A549 (cell line): ENCODE results near the gene LRRC61. TPM values are rescaled to one million over a fixed set of nuclear protein-coding genes. Genes with fewer than 3 reads are reported as not detected.

Source experiments
- ATAC-seq, 2 experiments: fragments of 200-7000 bp in 1 of 2; fragments of >200 bp in 1 of 2; cut with Nextera tagmentation in 1 of 2; cut with Tn5 transposase in 1 of 2; 3 replicates each; pipeline versions ENCODE4 v1.8.0 to v1.9.1; 2018 to 2020; ENCODE audit warnings: mild to moderate bottlenecking in 1 of 2, moderate library complexity in 1 of 2
- CTCF ChIA-PET: fragments of 300-600 bp; sonication (Branson Sonifier 250); formaldehyde crosslinking; extraction: SDS; loops from one replicate; lab custom pipeline; 2021; ENCODE audit warnings: antibody characterized with exemption, inconsistent platforms; lab: Yijun Ruan, JAX
- POLR2A ChIA-PET: fragments of 350-600 bp; formaldehyde crosslinking; extraction: SDS; loops from one replicate; lab custom pipeline; 2021; ENCODE audit warnings: antibody characterized with exemption, inconsistent platforms; lab: Yijun Ruan, JAX
- DNase-seq, 2 experiments: peaks; one replicate each; pipeline versions ENCODE4 v3.0.0 to v3.0.0-alpha.2; 2011 to 2016; ENCODE audit warnings: low read depth in 1 of 2, low spot score in 1 of 2
- FAIRE-seq: peaks from 2 replicates; lab custom pipeline; 2011; peaks lifted over from hg19 to GRCh38; lab: Jason Lieb, UNC
- H3K27ac ChIP-seq, 2 experiments: fragments of >200 bp; sonication (Bioruptor Twin); formaldehyde crosslinking; 3 replicates each; pipeline ENCODE4 v1.5.1; 2016 to 2017
- H3K4me1 ChIP-seq: fragments of >200 bp; sonication (Bioruptor Twin); formaldehyde crosslinking; 3 replicates; pipeline ENCODE4 v1.6.1; 2016
- H3K4me2 ChIP-seq: fragments of >200 bp; sonication (Bioruptor Twin); formaldehyde crosslinking; 3 replicates; pipeline ENCODE4 v1.6.1; 2016
- H3K4me3 ChIP-seq: fragments of >200 bp; sonication (Bioruptor Twin); formaldehyde crosslinking; 3 replicates; pipeline ENCODE4 v1.5.1; 2016
- H3K9me3 ChIP-seq: fragments of >200 bp; sonication (Bioruptor Twin); formaldehyde crosslinking; 3 replicates; pipeline ENCODE4 v1.6.1; 2016
- BHLHE40 ChIP-seq: IDR thresholded peaks from 2 replicates; pipeline ENCODE4 v1.6.1; 2012; ENCODE audit warnings: low read depth, low read length, inconsistent platforms
- CHD4 ChIP-seq: fragments of 200-600 bp; sonication (generic); IDR thresholded peaks from 2 replicates; pipeline ENCODE4 v1.6.1; 2016; ENCODE audit warnings: antibody characterized with exemption, mild to moderate bottlenecking, borderline replicate concordance
- EHF ChIP-seq: fragments of 250-450 bp; sonication (Bioruptor Pico); IDR thresholded peaks from 2 replicates; pipeline ENCODE4 v1.5.0; 2020; ENCODE audit warnings: mild to moderate bottlenecking
- EHMT2 ChIP-seq: fragments of 200-600 bp; sonication (generic); IDR thresholded peaks from 2 replicates; pipeline ENCODE4 v1.6.1; 2016; ENCODE audit warnings: antibody characterized with exemption, low read depth, mild to moderate bottlenecking, moderate library complexity
- EP300 ChIP-seq, 2 experiments: fragments of >200 bp; sonication (Bioruptor Twin); formaldehyde crosslinking; IDR thresholded peaks; 2 replicates in 1 of 2; 3 replicates in 1 of 2; pipeline ENCODE4 v1.6.1; 2016 to 2017
- FOSL2 ChIP-seq, 2 experiments: fragments of 450-650 bp in 1 of 2; fragments of >200 bp in 1 of 2; sonication (Bioruptor Twin) in 1 of 2; formaldehyde crosslinking; IDR thresholded peaks; 2 replicates each; pipeline versions ENCODE4 v1.5.0 to v1.6.1; 2016 to 2020; ENCODE audit warnings: mild to moderate bottlenecking in 1 of 2, moderate library complexity in 1 of 2
- FOXS1 ChIP-seq: fragments of 250-450 bp; sonication (Bioruptor Pico); IDR thresholded peaks from 2 replicates; pipeline ENCODE4 v1.5.0; 2020; ENCODE audit warnings: mild to moderate bottlenecking, moderate library complexity
- HEYL ChIP-seq: fragments of 250-450 bp; sonication (Bioruptor Pico); IDR thresholded peaks from 2 replicates; pipeline ENCODE4 v1.8.0; 2021; ENCODE audit warnings: mild to moderate bottlenecking, moderate library complexity
- HOXB13 ChIP-seq: fragments of 250-450 bp; sonication (Bioruptor Pico); IDR thresholded peaks from 2 replicates; pipeline ENCODE4 v1.5.0; 2020; ENCODE audit warnings: low read depth, mild to moderate bottlenecking, moderate library complexity
- JUN ChIP-seq, 2 experiments: fragments of >200 bp; sonication (Bioruptor Twin); formaldehyde crosslinking; IDR thresholded peaks; 2 replicates in 1 of 2; 3 replicates in 1 of 2; pipeline ENCODE4 v1.6.1; 2016 to 2017
- KDM1A ChIP-seq: fragments of 200-600 bp; sonication (generic); IDR thresholded peaks from 2 replicates; pipeline ENCODE4 v1.6.1; 2016; ENCODE audit warnings: low read depth, mild to moderate bottlenecking
- MAZ ChIP-seq: fragments of 150-350 bp; IDR thresholded peaks from 2 replicates; pipeline ENCODE4 v1.6.1; 2014; ENCODE audit warnings: antibody characterized with exemption, low read depth, low read length, borderline replicate concordance
- PHF8 ChIP-seq: fragments of 200-600 bp; sonication (generic); IDR thresholded peaks from 2 replicates; pipeline ENCODE4 v1.6.1; 2016; ENCODE audit warnings: low read depth, mild to moderate bottlenecking, antibody characterized with exemption, moderate library complexity, borderline replicate concordance
- POLR2AphosphoS2 ChIP-seq: conservative IDR thresholded peaks from 2 replicates; pipeline ENCODE4 v1.6.1; 2012; ENCODE audit warnings: low read length, improper control_type of control experiment, inconsistent platforms
- RFX5 ChIP-seq: fragments of 450-650 bp; IDR thresholded peaks from 2 replicates; pipeline ENCODE4 v1.7.1; 2014; ENCODE audit warnings: antibody characterized with exemption, mild to moderate bottlenecking, moderate library complexity
- RNF2 ChIP-seq: fragments of 200-600 bp; sonication (generic); IDR thresholded peaks from 2 replicates; pipeline ENCODE4 v1.6.1; 2016; ENCODE audit warnings: low read depth, mild to moderate bottlenecking, antibody characterized with exemption, moderate library complexity, borderline replicate concordance
- ZC3H11A ChIP-seq: fragments of 450-650 bp; IDR thresholded peaks from 2 replicates; pipeline ENCODE4 v1.6.1; 2014; ENCODE audit warnings: antibody characterized with exemption, mild to moderate bottlenecking
- WGBS: methylation state at CpG from one replicate; pipeline ENCODE4 v1.1.6; 2017; ENCODE audit errors: missing lambda C conversion rate; 5-methylcytosine and 5-hydroxymethylcytosine counted together
- polyA plus RNA-seq, 4 experiments: library from polyadenylated mRNA; depleted of rRNA in 3 of 4; stranded (reverse); fragments of >200 nt; fragmentation: RNase III in 1 of 4; extraction: RNeasy Plus Mini Kit Qiagen cat#74134 plus additional on column Dnase treatment in 1 of 4; gene quantifications; 2 replicates in 3 of 4; 3 replicates in 1 of 4; pipeline ENCODE4 v1.2.3, GENCODE V29; 2011 to 2017
- TF ChIP-seq, protein P1 (sequence below): fragments of >200 bp; sonication (Bioruptor Twin); formaldehyde crosslinking; IDR thresholded peaks from 2 replicates; pipeline ENCODE4 v1.6.1; 2016
- TF ChIP-seq, protein P2 (sequence below): fragments of 250-450 bp; sonication (Bioruptor Pico); IDR thresholded peaks from 2 replicates; pipeline ENCODE4 v1.5.0; 2020; ENCODE audit warnings: low read depth, mild to moderate bottlenecking, moderate library complexity
- TF ChIP-seq, protein P3 (sequence below): fragments of 450-650 bp; IDR thresholded peaks from 2 replicates; pipeline ENCODE4 v1.6.1; 2014; ENCODE audit warnings: antibody characterized with exemption
- TF ChIP-seq, protein P4 (sequence below): fragments of >200 bp; sonication (Bioruptor Twin); formaldehyde crosslinking; IDR thresholded peaks from 3 replicates; pipeline ENCODE4 v1.5.1; 2016
- TF ChIP-seq, protein P5 (sequence below): IDR thresholded peaks from 2 replicates; pipeline ENCODE4 v1.6.1; 2012

Gene LRRC61
- polyA plus RNA-seq, 2 of the 4 experiments (the other 2 are of a cell fraction): 0.19 to 0.22 TPM

DNA sequence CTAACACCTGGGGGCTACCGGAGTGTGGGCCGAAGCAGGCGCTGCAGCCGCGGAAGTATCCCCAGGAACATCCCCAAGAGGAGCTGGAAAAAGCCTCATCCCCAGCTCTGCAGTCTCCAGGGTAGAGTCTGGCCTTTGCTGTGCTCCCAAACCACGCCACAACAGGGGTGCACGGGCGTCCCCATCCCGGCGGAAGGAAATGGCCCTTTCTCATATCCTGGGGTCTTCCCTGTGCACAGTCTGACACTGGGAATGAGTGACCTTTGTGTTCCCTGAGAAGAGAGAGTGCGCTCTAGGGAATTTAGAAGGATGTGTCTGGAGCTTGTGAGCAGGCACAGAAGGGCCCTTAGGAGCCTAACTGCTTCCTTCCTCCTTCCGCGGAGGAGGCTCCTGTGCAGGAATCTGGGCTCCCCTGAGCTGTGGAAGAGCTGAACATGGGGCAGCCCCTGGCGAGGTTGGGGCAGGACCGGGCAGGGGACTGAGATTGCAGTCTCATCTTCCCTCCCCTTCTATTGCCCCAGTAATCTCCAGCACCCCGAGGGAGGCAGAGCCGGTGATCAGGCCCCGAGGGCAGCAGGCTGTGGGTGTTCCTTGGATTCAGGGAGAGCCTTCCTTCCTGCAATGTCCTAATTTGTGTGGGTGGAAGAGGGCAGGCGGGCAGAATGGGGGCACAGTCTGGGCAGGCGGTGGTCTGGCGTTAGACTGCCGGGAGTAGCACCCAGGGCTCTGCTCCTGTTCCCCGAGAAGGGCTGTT lies 46.8 kb downstream of the LRRC61 start:
- peak overlapping the region; percentile 96 to 100 for H3K27ac ChIP-seq
- ChIA-PET POLR2A (interaction anchor here (0.6 to 3.1 kb wide), 5 partner anchors 8 to 598 kb away, joined by 3 to 44 read pairs (median 8); a partner anchor contains a TSS), CTCF (interaction anchor here (1.0 to 6.7 kb wide), 5 partner anchors 8 to 40 kb away, joined by 3 to 44 read pairs (median 6); no protein-coding TSS in a partner anchor)
- H3K4me1 ChIP-seq: peaks cover 19% of the 10 kb centered on the region; the same call in 2 of the 3 replicates
- ATAC-seq (peak in 1 of 2 experiments; percentile 7; a peak in 3 of 6 replicates), DNase-seq (no peak), FAIRE-seq (no peak)
- H3K4me2 ChIP-seq: peak overlapping the region; percentile 100
- peak overlapping the region; percentile 96 for H3K4me3 ChIP-seq
- WGBS: 46% methylated on average over 21 of the region's 23 CpGs
- H3K9me3 ChIP-seq: no peaks in the 10 kb centered on the region
- TF ChIP-seq, protein P1, sequence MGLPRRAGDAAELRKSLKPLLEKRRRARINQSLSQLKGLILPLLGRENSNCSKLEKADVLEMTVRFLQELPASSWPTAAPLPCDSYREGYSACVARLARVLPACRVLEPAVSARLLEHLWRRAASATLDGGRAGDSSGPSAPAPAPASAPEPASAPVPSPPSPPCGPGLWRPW: no peak

DNA sequence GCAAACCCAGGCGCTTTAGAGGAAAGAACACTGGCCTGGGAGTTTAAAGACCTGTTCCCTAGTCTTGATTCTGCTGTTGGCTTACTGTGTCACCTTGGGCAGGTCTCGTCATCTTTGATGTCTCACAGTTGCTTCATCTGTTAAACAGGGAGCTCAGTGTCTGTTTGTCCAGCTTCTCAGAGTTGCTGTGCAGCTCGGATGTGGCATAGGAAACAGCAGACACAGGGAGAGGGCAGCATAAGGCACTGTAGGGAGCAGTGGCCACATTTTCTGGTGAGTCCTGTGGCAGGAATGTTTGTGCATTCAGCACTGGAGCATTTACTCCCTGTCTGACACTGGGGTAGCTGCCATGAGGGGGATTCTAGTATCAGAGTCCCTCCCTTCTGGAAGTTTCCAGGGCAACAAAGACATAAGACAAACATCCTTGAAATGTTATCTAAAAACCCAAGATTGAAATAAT lies 47.5 kb downstream of the LRRC61 start:
- FAIRE-seq (no peak), DNase-seq (no peak), ATAC-seq (no peak)
- H3K4me2 ChIP-seq: peak overlapping the region; percentile 100
- H3K27ac ChIP-seq: peak overlapping the region; percentile 96 to 100; a peak in 4 of 6 replicates
- ChIA-PET POLR2A (interaction anchor here (3.1 kb wide), 2 partner anchors 7 to 34 kb away, joined by 20 to 44 read pairs; a partner anchor contains a TSS), CTCF (interaction anchor here (1.0 to 6.7 kb wide), 4 partner anchors 8 to 40 kb away, joined by 3 to 44 read pairs (median 6); no protein-coding TSS in a partner anchor)
- peak overlapping the region; percentile 96; the same call in 1 of the 3 replicates for H3K4me3 ChIP-seq
- H3K9me3 ChIP-seq: no peaks in the 10 kb centered on the region
- H3K4me1 ChIP-seq: peaks cover 19% of the 10 kb centered on the region; the same call in 2 of the 3 replicates
- TF ChIP-seq FOSL2 (IDR thresholded peaks at IDR 0.05): no peak
- no peak for TF ChIP-seq FOSL2 (CRISPR knock-in tag; IDR thresholded peaks at IDR 0.05)
- TF ChIP-seq EHMT2: no peak
- TF ChIP-seq, protein P1: no peak
- TF ChIP-seq, protein P2, sequence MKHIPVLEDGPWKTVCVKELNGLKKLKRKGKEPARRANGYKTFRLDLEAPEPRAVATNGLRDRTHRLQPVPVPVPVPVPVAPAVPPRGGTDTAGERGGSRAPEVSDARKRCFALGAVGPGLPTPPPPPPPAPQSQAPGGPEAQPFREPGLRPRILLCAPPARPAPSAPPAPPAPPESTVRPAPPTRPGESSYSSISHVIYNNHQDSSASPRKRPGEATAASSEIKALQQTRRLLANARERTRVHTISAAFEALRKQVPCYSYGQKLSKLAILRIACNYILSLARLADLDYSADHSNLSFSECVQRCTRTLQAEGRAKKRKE (CRISPR knock-in tag): no peak
- TF ChIP-seq HEYL (CRISPR knock-in tag): no peak
- TF ChIP-seq RFX5: no peak
- TF ChIP-seq POLR2AphosphoS2: no peak
- TF ChIP-seq HOXB13 (CRISPR knock-in tag): no peak
- TF ChIP-seq EHF: no peak
- TF ChIP-seq BHLHE40: no peak
- TF ChIP-seq RNF2: no peak
- no peak for TF ChIP-seq MAZ
- TF ChIP-seq ZC3H11A: no peak
- no peak for TF ChIP-seq JUN (IDR thresholded peaks at IDR 0.05)
- TF ChIP-seq, protein P3, sequence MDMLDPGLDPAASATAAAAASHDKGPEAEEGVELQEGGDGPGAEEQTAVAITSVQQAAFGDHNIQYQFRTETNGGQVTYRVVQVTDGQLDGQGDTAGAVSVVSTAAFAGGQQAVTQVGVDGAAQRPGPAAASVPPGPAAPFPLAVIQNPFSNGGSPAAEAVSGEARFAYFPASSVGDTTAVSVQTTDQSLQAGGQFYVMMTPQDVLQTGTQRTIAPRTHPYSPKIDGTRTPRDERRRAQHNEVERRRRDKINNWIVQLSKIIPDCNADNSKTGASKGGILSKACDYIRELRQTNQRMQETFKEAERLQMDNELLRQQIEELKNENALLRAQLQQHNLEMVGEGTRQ: no peak
- 87% methylated on average over 3 of the region's 3 CpGs for WGBS

DNA sequence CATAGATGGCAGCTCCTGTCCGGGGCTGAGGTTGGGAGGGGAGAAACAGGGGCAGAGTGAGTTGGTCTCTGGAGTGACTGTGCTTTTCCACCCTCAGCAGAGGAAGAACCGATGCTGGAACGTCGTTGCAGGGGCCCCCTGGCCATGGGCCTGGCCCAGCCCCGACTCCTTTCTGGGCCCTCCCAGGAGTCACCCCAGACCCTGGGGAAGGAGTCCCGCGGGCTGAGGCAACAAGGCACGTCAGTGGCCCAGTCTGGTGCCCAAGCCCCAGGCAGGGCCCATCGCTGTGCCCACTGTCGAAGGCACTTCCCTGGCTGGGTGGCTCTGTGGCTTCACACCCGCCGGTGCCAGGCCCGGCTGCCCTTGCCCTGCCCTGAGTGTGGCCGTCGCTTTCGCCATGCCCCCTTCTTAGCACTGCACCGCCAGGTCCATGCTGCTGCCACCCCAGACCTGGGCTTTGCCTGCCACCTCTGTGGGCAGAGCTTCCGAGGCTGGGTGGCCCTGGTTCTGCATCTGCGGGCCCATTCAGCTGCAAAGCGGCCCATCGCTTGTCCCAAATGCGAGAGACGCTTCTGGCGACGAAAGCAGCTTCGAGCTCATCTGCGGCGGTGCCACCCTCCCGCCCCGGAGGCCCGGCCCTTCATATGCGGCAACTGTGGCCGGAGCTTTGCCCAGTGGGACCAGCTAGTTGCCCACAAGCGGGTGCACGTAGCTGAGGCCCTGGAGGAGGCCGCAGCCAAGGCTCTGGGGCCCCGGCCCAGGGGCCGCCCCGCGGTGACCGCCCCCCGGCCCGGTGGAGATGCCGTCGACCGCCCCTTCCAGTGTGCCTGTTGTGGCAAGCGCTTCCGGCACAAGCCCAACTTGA lies 48.2 kb downstream of the LRRC61 start:
- FAIRE-seq: no peak
- H3K9me3 ChIP-seq: no peaks in the 10 kb centered on the region
- no peak overlapping the region; the same call in 2 of the 3 replicates for H3K4me2 ChIP-seq
- no peak for DNase-seq
- no peak for ATAC-seq
- WGBS: 97% methylated on average over 29 of the region's 48 CpGs
- peak overlapping the region in 1 of 2 experiments; percentile 96; a peak in 2 of 6 replicates for H3K27ac ChIP-seq
- ChIA-PET CTCF (interaction anchor here (1.0 to 6.7 kb wide), 2 partner anchors 15 to 39 kb away, joined by 4 to 44 read pairs; no protein-coding TSS in a partner anchor), POLR2A (no interaction called here)
- H3K4me3 ChIP-seq: no peak overlapping the region
- H3K4me1 ChIP-seq: peaks cover 25% of the 10 kb centered on the region
- no peak for TF ChIP-seq RFX5
- TF ChIP-seq, protein P4, sequence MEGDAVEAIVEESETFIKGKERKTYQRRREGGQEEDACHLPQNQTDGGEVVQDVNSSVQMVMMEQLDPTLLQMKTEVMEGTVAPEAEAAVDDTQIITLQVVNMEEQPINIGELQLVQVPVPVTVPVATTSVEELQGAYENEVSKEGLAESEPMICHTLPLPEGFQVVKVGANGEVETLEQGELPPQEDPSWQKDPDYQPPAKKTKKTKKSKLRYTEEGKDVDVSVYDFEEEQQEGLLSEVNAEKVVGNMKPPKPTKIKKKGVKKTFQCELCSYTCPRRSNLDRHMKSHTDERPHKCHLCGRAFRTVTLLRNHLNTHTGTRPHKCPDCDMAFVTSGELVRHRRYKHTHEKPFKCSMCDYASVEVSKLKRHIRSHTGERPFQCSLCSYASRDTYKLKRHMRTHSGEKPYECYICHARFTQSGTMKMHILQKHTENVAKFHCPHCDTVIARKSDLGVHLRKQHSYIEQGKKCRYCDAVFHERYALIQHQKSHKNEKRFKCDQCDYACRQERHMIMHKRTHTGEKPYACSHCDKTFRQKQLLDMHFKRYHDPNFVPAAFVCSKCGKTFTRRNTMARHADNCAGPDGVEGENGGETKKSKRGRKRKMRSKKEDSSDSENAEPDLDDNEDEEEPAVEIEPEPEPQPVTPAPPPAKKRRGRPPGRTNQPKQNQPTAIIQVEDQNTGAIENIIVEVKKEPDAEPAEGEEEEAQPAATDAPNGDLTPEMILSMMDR: no peak
- TF ChIP-seq PHF8: no peak
- no peak for TF ChIP-seq EP300 (IDR thresholded peaks at IDR 0.05)
- TF ChIP-seq, protein P5, sequence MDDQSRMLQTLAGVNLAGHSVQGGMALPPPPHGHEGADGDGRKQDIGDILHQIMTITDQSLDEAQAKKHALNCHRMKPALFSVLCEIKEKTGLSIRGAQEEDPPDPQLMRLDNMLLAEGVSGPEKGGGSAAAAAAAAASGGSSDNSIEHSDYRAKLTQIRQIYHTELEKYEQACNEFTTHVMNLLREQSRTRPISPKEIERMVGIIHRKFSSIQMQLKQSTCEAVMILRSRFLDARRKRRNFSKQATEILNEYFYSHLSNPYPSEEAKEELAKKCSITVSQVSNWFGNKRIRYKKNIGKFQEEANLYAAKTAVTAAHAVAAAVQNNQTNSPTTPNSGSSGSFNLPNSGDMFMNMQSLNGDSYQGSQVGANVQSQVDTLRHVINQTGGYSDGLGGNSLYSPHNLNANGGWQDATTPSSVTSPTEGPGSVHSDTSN: no peak
- TF ChIP-seq, protein P1: no peak
- no peak for TF ChIP-seq BHLHE40
- TF ChIP-seq HEYL (CRISPR knock-in tag): no peak
- TF ChIP-seq JUN (IDR thresholded peaks at IDR 0.05): no peak
- TF ChIP-seq CHD4: no peak
- no peak for TF ChIP-seq FOXS1
- TF ChIP-seq KDM1A: no peak
- TF ChIP-seq HOXB13 (CRISPR knock-in tag): no peak
